HT-29 (cell line): ENCODE measurements around the gene RPL12. TPM values are rescaled to one million over a fixed set of nuclear protein-coding genes. Genes with fewer than 3 reads are reported as not detected.

Experiments
- DNase-seq: peaks from one replicate; pipeline ENCODE4 v3.0.0-alpha.2; 2015; ENCODE audit warnings: low spot score
- small RNA-seq: library from RNA; depleted of rRNA; stranded (forward); fragments of <200 nt; gene quantifications from one replicate; pipeline ENCODE3, GENCODE V24; 2014
- total RNA-seq: library from RNA; depleted of rRNA; stranded (reverse); fragments of >200 nt; shearing (Covaris generic); gene quantifications from 2 replicates; pipeline ENCODE4 v1.2.3, GENCODE V29; 2014; rRNA removed

The RPL12 gene
- total RNA-seq, 1 experiment from 2014 or later, result 1,249 TPM

GRCh38 chr9:127405344-127406125 lies 45.7 kb downstream of the RPL12 start:
- DNase-seq, result no peak

GRCh38 chr9:127404631-127405030 lies 46.6 kb downstream of the RPL12 start:
- DNase-seq, result no peak

- no peak for DNase-seq
These were observed 47.6 kb downstream of the RPL12 start for GRCh38 chr9:127403507-127404192.

- no peak for DNase-seq
These were observed 48.7 kb downstream of the RPL12 start for GRCh38 chr9:127402401-127403090.

GRCh38 chr9:127399736-127400269 lies 51.4 kb downstream of the RPL12 start:
- DNase-seq, result no peak

- DNase-seq, result no peak
These were observed 52.3 kb downstream of the RPL12 start for GRCh38 chr9:127398715-127399400.

- no peak for DNase-seq
These were observed 52.9 kb downstream of the RPL12 start for GRCh38 chr9:127398275-127398647.

Small RNAs within 50 kb of the gene (small RNA-seq; reads per million reads assigned to genes)
- gene RF00019 (not detected), gene SNORA65 (31.8 reads per million, percentile 93 among the genes with 10 or more reads in this experiment)

Other genes with a start within 250 kb of the RPL12 start
- gene GARNL3, start 186.6 kb downstream of the RPL12 start, total RNA-seq, result 0.56 and 1.3 TPM in 2 replicates
- 36.2 and 37.5 TPM in 2 replicates for gene SLC2A8, start 54.2 kb downstream of the RPL12 start, total RNA-seq
- gene ZNF79, start 27.0 kb downstream of the RPL12 start, total RNA-seq, result 5.6 and 9.3 TPM in 2 replicates
- 14.9 and 20.6 TPM in 2 replicates for gene LRSAM1, start 104 bp upstream of the RPL12 start, total RNA-seq
- 6.3 and 8.0 TPM in 2 replicates for gene STXBP1, start 160.9 kb upstream of the RPL12 start, total RNA-seq